Measurements from ENCODE around the gene UNKL.
"Not testable (repeated sequence)": the region's sequence is repeated elsewhere in the genome, so short reads cannot be mapped to it uniquely, and the experiment has no call there.

Gene UNKL

DNA sequence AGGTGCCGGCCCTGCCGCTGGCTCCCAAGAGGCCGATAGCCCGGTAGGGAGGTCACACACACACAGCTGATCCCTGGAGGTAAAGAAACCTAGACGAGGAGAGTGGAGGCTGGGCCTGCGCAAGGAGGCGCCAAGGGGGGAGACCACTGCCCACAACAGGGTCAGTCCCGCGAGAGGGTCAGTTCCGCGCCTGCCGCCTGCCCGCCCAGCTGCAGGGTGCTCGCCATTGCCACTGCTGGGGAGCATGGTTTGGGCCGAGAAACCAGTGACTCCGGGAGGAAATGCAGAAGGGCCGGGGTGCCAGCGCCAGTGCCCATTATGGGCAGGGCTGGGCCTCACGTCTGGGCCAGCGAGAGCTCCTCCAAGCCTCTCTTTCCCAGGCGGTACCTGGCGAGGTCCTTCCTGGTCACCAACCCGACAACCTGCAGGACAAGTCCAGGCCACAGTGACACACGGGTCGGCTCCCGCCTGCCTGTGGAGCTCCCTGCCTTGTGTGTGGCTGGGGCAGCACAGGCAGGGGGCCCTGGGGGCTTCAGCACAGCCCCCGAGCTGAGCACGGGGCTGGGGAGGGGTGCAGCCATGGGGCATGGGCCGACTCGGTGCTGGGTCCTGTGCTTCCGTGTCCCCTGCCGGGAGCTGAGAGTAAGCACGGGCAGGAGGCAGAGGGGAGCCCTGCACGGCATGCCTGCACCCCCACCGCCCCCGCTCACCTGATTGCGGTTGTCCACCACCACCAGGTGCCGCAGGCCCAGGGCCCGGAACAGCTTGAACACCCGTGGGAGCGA is 32.0 kb upstream of the UNKL start:
- no peak for DNase-seq (ENCODE audit: low read depth in 1 of 2, low spot score in 1 of 2)

DNA sequence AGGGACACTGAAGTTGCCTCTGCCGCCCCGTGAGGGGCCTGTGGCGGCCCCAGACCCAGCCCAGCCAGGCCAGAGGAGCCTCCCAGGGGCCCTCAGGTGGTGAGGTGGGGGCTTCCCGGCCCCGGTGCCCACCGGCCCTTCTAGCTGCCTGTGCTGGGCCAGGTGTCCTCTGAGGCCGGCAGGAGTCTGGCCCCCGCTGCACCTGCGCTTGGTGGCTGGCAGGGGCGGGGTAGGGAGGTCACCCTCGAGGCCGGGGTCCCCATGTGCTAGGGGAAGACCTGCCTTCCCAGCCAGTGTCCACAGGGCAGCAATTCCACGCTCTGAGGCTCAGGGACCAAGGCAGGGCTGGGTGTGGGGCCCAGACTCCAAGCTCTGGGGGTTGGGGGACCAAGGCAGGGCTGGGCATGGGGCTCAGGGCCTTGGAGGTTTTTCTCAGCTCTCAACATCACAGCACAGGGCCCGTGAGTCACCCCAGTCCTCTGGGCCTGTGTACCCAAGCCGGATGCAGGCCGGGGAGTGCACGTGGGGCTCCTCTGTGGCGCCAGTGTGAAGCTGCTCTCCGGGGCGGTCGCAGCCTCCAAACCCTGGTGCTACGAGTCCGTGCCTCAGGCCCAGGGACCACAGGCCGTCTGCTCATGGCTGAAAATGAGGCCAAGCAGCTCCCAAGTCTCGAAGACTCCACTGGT is 31.2 kb upstream of the UNKL start:
- no peak for DNase-seq (ENCODE audit: low read depth in 1 of 2, low spot score in 1 of 2)

DNA sequence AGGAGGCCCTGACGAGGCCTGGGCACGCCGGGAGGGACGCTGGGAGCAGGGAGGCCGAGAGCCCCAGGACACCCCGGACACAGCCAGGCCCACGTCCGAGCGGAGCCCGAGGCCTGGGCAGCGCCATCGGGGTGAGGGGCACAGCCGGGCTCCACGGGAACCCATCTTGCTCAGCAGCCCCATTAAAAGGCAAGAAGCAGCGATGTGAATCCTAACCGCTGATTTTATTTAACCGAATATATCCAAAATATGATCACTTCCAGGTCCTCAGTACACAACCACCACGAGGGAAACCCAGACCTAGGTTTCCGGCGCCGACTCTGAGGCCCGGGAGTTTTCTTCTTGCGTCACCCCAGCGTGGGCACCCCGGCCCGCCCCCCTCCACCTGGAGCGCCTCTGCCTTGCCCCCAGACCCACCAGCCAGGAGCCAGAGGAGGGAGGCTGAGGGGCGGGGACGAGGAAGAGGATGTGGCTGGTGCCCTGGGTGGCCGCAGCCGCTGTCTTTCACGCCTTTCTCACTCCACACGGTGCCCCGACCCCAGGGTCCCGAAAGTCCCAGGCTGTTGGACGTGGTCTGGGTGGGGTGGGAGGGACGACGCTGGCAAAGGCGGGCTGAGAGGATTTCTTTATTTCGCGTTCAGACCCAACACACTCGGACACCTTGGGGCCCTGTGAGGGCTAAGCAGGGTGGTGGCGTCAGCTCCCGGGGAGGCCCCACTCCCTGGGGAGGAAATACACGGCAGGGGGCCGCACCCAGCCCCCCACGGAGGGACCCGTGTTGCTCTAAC is 30.4 kb upstream of the UNKL start:
- no peak for DNase-seq (ENCODE audit: low read depth in 1 of 2, low spot score in 1 of 2)

DNA sequence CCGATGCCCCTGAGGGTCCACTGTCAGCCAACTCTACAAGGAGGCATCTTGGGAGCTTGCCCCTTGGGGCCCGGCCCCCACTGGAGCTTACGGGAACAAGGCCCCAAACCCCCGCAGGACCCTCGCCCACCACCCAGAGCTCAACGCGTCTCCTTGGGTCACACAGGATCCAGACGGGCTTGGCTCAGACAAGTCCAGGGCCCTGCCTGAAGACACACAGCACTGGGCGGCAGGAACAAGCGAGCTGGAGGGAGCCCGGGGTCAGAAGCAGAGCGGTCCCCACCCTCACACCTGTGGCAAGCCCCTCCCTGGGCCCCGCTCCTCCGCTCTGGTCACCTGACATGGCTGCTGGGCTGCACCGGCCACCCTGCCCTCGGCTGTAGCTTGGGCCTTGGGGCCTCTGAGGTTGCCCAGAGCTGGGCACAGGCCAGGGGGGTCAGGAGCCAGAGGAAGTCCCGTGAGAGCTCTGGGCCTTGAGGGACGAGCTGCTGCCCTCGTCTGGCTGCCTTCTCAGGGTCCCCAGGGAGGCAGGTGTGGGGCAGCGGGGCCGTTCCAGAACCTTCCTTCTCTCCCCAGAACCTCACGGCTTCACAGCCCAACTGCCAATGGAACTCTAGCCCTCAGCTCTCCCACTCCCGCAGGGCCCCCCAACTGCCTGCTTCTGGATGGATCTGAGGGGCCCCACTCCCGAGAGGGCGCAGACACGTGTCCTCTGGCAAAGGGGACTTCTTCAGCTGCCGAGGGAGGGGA is 29.7 kb upstream of the UNKL start, which contains the start of gene CCDC154:
Gene CCDC154 (minus strand): TSS at position 577 of the 750 bp plus-strand sequence. CDS start 234 bp downstream, at position 343.
- no peak for DNase-seq (ENCODE audit: low read depth in 1 of 2, low spot score in 1 of 2)

DNA sequence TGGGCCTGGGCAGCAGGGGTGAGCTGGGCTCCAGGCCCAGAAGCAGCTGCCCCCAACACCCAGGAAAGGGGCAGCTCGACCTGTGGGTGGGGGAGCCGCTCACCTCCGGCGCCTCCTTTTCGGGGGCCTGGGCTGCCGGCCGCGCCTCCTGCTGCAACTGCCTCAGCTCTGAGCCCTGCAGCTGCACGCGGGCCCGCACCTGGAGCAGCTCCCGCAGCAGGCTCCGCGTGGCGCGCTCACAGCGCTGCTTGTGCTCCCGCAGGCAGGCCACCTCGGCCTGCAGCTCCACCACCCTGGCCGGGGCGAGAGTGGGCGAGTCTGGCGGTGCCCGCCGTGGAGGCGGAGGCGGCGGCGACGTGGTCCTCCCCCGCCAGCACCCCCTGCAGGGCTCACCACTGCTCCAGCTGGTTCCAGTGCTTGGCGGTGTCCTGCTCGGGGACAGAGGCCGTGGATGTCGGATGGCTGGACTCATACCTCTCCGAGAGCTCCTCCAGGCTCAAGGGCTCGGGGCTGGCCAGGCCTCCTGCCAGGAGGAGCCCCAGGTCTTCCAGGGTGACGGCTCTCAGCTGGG is 29.0 kb upstream of the UNKL start:
- DNase-seq (ENCODE audit: low read depth in 1 of 2, low spot score in 1 of 2): no peak

DNA sequence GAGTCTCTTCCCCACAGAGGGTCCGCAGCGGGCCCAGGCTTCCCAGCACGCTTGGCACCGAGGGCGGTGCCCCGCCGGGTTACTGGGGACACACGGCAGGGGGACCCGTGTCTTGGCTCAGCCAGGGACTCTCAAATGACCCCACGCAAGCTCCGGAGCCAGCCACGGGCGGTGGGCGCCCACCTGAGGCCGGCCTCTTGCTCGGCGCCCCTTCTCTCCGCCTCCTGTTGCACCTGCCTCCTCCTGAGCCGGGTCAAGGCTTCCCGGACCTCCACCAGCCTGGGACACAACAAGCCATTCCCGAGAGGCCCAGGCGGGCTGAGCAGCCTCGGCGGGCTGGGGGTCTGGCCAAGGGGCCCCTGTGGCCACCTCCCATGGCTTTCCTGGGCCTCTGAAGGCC is 28.2 kb upstream of the UNKL start:
- no peak for DNase-seq (ENCODE audit: low read depth in 1 of 2, low spot score in 1 of 2)

DNA sequence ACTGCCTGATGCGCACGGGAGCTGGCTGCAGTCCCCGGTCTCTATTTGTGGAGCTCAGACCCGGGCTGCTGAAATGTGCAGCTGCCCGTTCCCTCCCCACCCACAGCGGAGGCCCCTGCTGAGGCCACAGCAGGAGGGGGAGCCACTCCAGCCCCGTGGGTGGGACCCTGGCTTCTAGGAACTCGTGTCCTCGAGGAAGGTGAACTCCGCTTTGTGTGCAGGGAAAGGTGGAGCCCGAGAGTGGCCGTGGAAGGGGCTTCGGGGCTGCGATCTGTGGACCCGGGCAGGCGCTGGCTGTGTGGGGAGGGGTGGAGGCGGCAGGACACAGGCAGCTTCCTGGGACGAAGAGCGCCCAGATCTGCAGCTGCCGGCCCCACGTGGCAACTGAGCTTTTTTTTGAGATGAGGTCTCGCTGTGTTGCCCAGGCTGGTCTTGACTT is 26.9 kb upstream of the UNKL start:
- no peak for DNase-seq (ENCODE audit: low read depth in 1 of 2, low spot score in 1 of 2)

DNA sequence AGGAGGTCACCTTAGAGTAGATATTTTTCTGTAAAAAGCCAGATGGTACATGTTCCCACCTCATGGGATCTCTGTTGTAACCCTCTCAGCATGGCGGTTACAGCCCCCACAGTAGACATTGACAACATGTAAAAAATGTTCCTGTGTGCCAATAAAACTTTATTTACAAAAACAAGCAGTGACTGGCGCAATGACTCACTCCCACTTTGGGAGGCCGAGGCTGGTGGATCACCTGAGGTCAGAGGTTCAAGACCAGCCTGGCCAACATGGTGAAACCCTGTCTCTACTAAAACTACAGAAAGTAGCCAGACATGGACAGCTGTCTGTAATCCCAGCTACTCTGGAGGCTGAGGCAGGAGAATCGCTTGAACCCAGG is 25.2 kb upstream of the UNKL start:
- DNase-seq (ENCODE audit: low read depth in 1 of 2, low spot score in 1 of 2): not testable (repeated sequence)

DNA sequence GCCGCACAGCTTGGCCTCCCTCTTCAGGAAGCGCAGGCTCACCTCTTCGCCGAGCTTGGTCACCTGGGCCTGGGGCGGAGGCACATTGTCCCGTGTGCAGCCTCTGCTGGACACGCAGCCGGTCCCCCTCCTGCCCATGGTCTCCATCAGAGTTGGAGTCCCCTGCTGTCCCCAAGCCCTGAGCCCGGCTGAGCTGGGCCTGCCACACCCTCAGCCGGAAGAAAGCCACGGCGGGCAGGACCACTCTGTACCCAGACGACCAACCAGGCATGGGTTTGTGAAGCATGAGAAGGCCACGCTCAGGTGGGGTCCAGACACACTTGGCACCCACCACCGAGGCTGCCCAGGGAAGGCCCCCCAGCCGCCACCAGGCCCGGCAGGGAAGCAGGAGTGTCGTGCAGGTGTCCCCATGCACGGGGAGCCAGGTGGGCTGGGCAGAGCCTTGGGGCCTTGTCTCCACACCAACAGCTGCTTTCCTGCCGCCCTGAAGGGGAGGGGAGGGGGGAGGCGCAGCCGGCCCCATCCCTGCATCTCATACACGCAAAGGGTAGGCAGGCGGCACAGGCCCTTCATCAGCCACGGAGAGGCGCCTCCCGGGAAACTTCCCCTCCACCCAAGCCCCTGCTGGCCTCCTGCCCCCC is 24.7 kb upstream of the UNKL start:
- no peak for DNase-seq (ENCODE audit: low read depth in 1 of 2, low spot score in 1 of 2)

DNA sequence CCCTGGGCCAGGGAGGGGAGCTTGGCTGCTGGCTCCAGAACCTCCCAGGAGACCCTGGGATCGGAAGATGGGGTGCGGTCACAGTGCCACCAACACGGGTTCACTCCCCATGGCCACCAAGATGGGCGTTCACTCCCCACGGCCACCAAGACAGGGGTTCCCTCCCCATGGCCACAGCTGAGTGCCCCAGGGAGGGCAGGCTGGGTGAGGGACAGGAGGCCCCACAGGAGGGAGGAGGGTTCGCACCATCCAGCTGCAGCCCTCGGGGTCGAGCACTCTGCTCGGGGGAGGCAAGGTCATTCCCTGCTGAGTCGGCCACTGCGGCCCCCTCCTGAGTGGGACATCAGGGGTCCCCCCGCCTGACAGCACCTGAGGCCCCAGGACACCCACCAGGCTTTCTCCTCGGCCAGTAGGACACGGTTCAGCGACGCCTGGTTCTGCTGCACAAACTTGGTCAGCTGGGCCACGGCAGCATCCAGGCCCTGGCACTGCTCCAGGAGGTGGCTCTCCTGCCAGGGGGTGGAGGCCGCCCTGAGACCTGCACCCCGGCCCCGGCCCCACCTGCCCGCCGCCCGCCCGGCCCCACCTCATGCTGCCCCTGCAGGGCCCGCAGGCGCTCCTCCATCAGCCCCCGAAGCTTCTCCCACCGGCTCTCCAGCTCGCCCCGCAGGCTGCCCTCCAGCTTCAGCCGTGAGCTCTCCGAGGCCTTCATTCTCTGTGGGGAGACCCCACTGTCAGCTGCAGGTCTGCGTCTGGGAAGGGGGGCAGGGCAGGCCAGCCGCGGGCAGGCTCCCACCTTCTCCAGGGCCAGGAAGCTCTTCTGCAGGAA is 23.9 kb upstream of the UNKL start:
- DNase-seq (ENCODE audit: low read depth in 1 of 2, low spot score in 1 of 2): no peak

DNA sequence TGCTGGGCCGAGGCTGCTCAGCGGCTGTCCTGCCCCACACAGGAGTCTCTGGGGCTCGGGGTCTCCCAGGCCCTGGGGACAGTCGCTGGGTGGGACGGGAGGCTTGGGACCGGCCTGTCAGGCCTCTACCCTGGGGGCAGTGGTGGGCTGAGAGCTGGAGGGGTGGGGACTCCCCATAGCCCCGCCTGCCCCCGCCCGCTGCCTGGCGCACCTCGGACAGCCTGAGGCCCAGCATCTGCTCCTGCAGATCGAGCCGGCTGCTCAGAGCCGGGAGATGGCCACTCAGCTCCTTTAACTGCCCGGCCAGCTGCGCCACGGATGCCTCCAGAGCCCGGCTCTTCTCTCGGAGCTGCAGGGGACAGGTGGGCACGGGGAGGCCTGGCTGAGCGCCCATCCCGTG is 23.1 kb upstream of the UNKL start:
- no peak for DNase-seq (ENCODE audit: low read depth in 1 of 2, low spot score in 1 of 2)

DNA sequence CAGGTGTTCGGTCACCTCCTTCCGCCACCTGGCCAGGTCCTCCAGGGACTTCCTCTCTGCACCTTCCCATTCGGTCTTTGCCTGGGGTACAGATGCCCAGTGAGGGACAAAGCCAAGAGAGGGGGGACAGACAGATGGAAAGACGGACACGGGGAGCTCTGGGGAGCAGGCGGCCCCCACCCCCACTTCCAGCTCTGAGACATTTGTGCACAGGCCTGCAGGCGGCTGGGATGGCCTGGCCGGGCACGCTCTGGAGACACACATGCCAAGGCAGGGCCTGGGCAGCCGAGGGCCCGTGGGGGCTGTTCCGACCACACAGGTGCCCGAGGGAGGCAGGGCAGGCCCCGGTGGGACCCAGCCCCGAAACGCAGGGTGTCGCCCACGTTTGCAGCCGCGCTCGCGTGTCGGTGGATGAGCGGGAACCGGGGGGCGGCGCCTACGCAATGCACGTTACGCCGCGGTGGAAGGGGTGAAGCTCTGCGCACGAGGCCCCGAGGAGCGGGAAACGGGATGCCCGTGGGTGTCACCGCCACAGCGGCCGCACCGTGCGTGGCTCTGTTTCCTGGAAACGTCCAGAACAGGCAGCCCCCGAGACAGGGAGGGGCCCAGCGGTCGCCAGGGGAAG is 22.3 kb upstream of the UNKL start:
- DNase-seq (ENCODE audit: low read depth in 1 of 2, low spot score in 1 of 2): no peak

DNA sequence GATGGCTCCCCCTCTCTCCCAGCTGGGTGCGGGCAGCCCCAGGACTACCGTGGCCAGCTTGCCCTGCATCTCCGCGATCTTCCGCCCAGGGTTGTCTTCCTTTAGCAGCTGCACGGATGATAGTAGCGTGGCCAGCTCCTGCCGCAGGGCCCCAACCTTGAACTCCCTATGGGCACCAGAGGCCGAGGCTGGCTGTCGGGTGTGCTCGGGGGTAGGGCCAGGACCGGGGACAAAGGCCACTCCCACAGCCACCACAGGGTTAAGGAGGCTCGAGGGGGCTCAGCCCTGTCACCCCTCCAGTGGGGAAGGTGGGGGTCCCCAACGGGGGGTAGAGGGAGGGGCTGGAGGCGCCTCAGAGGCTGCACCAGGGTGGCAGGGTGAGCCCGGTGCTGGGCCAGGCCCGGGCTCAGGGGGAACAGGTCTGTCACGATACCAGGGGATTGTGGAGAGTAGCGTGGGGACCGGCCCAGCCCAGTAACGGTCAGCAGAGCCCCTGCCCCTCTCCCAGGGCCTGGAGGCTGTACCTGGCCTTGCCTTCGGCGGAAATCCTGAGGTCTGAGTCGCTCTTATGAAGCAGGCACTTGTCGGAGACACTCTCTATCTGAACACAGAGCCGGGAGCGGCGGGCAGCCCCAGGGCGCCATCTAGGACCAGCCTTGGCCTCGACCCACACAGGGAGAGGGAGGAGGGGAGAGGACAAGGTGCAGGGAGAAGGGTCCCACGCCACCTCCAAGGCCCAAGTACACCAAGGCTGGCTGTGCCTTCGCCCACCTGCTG is 21.6 kb upstream of the UNKL start:
- no peak for DNase-seq (ENCODE audit: low read depth in 1 of 2, low spot score in 1 of 2)

DNA sequence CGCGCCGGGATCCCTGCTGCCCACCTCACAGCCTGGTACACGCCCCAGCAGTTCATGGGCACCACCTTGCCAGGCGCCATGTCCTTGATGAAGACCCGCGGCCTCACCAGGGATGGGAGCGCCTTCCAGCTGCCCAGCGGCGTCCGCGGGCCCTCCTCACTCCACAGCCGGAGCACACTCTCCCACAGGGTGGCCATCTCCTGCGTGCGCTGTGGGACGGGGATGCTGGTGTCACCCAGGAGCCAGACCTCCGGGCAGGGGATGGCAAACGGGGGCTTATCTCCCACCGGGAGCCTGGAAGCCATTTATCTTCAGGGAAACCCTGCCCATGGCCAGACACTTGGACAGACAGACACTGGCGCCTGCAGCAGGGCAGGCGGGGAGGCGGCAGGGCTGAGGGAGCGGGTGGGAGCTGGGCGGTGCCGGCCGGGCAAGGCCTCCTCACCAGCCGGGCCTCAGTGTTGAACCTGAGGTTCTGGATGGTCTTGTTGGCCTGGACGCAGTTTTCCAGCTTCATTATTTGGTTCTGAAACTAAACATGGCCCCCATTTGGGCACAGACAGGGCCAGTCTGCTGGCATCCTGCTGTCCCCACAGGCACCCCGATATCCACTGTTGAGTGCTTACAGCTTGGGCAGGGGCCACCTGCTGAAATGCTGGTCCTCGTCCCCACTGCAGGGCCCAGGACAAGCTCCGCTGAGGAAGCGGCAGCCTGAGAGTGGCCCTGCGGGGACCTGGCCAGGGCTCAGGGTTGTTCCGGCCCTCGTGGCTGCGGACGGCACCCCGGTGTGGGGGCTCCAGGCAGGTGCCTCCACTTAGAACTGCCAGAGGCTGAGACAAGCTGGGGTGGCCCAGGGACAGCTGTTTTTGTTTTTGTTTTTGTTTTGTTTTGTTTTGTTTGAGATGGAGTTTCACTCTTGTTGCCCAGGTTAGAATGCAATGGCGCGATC is 20.4 kb upstream of the UNKL start:
- DNase-seq (ENCODE audit: low read depth in 1 of 2, low spot score in 1 of 2): no peak

DNA sequence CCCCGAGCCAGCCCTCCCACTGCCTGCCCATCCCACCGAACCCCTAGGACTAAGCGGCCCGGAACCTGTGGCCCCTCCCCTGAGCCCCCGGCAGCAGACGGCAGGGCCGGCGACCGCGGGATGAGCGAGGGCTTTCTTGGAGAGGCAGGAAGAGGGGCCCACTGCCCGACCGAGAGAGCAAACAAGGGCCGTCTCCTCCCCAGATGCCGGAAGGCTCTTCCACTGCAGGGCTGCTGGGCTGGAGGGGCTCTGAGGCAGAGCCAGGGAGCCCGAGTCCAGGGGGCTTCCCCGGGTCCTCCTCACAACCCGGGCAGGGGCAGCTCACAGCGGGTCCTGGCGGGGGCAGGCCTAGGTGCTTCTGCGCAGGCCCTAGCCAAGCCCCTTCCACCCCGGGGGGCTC is 19.3 kb upstream of the UNKL start:
- DNase-seq (ENCODE audit: low read depth in 1 of 2, low spot score in 1 of 2): no peak

DNA sequence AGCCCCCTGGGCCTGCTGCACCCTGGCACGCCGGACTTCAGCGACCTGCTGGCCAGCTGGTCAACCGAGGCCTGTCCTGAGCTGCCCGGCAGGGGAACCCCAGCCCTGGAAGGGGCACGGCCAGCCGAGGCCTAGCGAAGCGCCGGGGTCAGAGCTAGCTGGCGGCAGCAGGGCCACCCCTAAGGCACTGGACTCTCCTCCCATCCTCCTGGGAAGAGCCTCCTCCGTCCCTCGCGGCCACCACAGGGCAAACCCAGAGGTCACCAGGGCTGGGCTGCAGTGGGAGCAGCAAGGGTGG is 18.7 kb upstream of the UNKL start:
- no peak for DNase-seq (ENCODE audit: low read depth in 1 of 2, low spot score in 1 of 2)
